IPS-18c (cell line): ENCODE measurements around the gene STPG4.
"Not testable (repeated sequence)": the region's sequence is repeated elsewhere in the genome, so short reads cannot be mapped to it uniquely, and the experiment has no call there.

Experiments
- H3K4me3 ChIP-seq: 2 replicates; pipeline ENCODE4 v1.7.0; 2013; ENCODE audit warnings: low read depth, mild to moderate bottlenecking, low read length, moderate library complexity; ENCODE audit not compliant: insufficient read depth
- H3K9me3 ChIP-seq: one replicate; pipeline ENCODE4 v1.6.1; 2013; ENCODE audit warnings: mild to moderate bottlenecking, low read length, moderate library complexity; ENCODE audit not compliant: control insufficient read depth, insufficient read depth

Gene STPG4

GRCh38 chr2:47108267-47109006 is 46.7 kb downstream of the STPG4 start:
- not testable (repeated sequence) for H3K4me3 ChIP-seq, H3K9me3 ChIP-seq

- H3K9me3 ChIP-seq, H3K4me3 ChIP-seq: not testable (repeated sequence)
Measured at GRCh38 chr2:47107201-47107600, 47.9 kb downstream of the STPG4 start.

DNA sequence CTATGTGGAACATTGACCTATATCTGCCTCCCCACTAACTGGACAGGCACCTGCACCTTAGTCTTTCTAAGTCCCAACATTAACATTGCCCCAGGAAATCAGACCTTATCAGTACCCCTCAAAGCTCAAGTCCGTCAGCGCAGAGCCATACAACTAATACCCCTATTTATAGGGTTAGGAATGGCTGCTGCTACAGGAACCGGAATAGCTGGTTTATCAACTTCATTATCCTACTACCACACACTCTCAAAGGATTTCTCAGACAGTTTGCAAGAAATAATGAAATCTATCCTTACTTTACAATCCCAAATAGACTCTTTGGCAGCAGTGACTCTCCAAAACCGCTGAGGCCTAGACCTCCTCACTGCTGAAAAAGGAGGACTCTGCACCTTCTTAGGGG is 48.9 kb downstream of the STPG4 start:
- not testable (repeated sequence) for H3K9me3 ChIP-seq, H3K4me3 ChIP-seq

- H3K4me3 ChIP-seq, H3K9me3 ChIP-seq: not testable (repeated sequence)
Measured at GRCh38 chr2:47099712-47100111, 55.4 kb downstream of the STPG4 start.

- no peak overlapping the region for H3K4me3 ChIP-seq
- no peaks in the 10 kb centered on the region for H3K9me3 ChIP-seq
Measured at GRCh38 chr2:47098953-47099352, 56.2 kb downstream of the STPG4 start.

- H3K9me3 ChIP-seq: no peaks in the 10 kb centered on the region
Measured at GRCh38 chr2:47097563-47097962, 57.5 kb downstream of the STPG4 start.

GRCh38 chr2:47096451-47096850 is 58.7 kb downstream of the STPG4 start:
- Histone ChIP-seq H3K4me3 (no peak overlapping the region), H3K9me3 (no peaks in the 10 kb centered on the region)

More at GRCh38 chr2:47097563-47097962, 57.5 kb downstream of the STPG4 start:
- H3K4me3 ChIP-seq: no peak overlapping the region

GRCh38 chr2:47095349-47096020 is 59.6 kb downstream of the STPG4 start:
- Histone ChIP-seq H3K4me3 (no peak overlapping the region), H3K9me3 (no peaks in the 10 kb centered on the region)

- Histone ChIP-seq H3K9me3 (no peaks in the 10 kb centered on the region), H3K4me3 (no peak overlapping the region)
Measured at GRCh38 chr2:47094511-47095142, 60.5 kb downstream of the STPG4 start.

DNA sequence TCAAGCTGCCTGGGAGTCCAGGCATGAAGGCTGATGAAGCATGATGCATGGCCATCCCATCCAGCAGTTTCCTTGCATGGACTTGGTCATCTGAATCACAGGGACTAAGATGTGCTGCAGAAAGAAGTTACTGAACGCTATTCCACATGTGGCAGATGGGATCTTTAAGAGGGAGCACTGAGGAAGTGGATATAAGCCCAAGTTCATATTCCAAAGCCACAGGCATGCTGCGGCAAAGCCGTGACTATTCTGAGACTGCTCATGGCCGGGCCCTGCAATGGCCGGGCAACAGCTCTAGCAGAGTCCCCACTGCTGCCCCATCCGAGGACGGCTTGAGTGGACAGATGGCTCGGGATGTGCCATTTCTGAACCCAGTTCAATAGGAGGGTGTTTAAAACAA is 61.5 kb downstream of the STPG4 start:
- no peak overlapping the region for H3K4me3 ChIP-seq
- H3K9me3 ChIP-seq: no peaks in the 10 kb centered on the region

GRCh38 chr2:47092465-47092864 is 62.6 kb downstream of the STPG4 start:
- no peak overlapping the region for H3K4me3 ChIP-seq
- H3K9me3 ChIP-seq: no peaks in the 10 kb centered on the region

GRCh38 chr2:47091118-47091517 is 64.0 kb downstream of the STPG4 start:
- no peak overlapping the region for H3K4me3 ChIP-seq

DNA sequence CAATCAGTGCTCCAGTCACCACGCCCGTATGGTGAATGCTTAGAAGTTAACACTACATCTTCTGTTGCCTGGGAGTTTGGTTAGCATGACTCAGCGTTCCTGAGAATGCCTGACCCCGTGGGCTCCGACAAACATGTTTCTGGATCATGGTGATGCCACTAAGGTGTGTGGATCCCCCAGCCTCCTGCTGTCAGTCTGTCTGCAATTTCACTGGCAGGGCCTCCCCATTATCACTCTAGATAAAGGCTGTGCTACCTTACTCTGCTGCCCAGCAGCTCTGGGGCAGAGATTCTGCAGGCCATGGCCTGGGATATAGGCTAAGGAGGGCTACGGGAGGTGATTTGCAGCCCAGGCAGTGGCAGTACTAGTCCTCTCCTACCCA is 66.0 kb downstream of the STPG4 start:
- Histone ChIP-seq H3K4me3 (no peak overlapping the region), H3K9me3 (no peaks in the 10 kb centered on the region)

More at GRCh38 chr2:47091118-47091517, 64.0 kb downstream of the STPG4 start:
- no peaks in the 10 kb centered on the region for H3K9me3 ChIP-seq

GRCh38 chr2:47088371-47089082 is 66.6 kb downstream of the STPG4 start:
- Histone ChIP-seq H3K4me3 (no peak overlapping the region), H3K9me3 (no peaks in the 10 kb centered on the region)

DNA sequence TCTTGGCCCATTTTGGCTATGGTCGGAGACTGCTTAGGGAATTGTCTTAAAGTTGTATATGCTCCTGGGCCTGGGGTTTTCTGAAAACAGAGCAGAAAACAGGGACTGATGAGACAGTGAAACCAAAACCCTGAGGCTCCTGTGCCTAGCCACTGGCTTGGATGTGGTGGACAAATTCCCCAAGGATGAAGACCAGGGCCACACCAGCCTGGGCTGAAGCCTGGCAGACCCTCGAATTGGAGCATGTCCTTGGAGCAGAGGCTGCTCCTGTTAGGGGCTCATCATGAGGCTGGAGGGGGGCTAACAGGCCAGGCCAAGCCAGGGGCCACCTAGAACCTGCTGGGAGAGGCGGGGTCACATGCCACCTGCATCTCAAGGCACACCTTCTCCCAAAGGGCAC is 68.1 kb downstream of the STPG4 start:
- no peak overlapping the region for H3K4me3 ChIP-seq

GRCh38 chr2:47086571-47086970 is 68.5 kb downstream of the STPG4 start:
- Histone ChIP-seq H3K4me3 (no peak overlapping the region), H3K9me3 (no peaks in the 10 kb centered on the region)

More for the DNA sequence above, 68.1 kb downstream of the STPG4 start:
- H3K9me3 ChIP-seq: no peaks in the 10 kb centered on the region

- Histone ChIP-seq H3K9me3 (no peaks in the 10 kb centered on the region), H3K4me3 (no peak overlapping the region)
Measured at GRCh38 chr2:47086054-47086471, 69.0 kb downstream of the STPG4 start.
